ENCODE measurements around the gene GPR142.

- TF ChIP-seq PITX1 (CRISPR knock-in tag; IDR thresholded peaks at IDR 0.05) (no peak), KDM1A (CRISPR knock-in tag; IDR thresholded peaks at IDR 0.05) (no peak)
- TF ChIP-seq, protein P1, sequence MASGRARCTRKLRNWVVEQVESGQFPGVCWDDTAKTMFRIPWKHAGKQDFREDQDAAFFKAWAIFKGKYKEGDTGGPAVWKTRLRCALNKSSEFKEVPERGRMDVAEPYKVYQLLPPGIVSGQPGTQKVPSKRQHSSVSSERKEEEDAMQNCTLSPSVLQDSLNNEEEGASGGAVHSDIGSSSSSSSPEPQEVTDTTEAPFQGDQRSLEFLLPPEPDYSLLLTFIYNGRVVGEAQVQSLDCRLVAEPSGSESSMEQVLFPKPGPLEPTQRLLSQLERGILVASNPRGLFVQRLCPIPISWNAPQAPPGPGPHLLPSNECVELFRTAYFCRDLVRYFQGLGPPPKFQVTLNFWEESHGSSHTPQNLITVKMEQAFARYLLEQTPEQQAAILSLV (CRISPR knock-in tag; IDR thresholded peaks at IDR 0.05; ENCODE audit: borderline replicate concordance) = no peak
These were observed 12.2 kb upstream of the GPR142 start for GRCh38 chr17:74355065-74355464.

All from HepG2 (cell line).